ENCODE measurements around the gene CALHM1.
A peak's percentile ranks its signal among the peaks of the same experiment; 100 is the strongest.

The CALHM1 gene

DNA sequence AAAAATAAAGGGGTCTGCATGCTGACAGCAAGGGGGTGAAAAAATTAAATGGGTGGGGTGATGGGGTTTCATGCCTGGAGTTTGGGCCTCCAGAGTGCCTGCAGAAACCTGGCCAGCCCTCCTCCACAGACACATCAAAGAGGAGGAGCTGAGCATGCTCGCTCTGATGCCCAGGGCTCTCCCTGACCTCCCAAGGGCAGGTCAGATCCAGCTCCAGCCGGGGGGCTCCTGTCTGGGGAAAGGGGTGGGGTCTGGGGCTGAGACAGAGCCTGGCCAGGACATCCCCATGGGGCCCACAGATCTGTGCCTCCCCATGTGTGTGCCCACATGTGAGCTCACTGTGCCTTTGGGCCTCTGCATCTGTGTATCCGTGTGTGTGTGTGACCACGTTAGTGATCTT, 915 bp upstream of the CALHM1 start:
- H3K4ac ChIP-seq (ENCODE audit: low read depth in 1 of 2, low read length in 2 of 2) = no peak overlapping the region
- no peak overlapping the region for H2AK5ac ChIP-seq (ENCODE audit: low read length, severe bottlenecking)
- no peaks in the 10 kb centered on the region for H3K9me3 ChIP-seq (ENCODE audit: control insufficient read depth, low read length)
- H3K4me3 ChIP-seq (ENCODE audit: insufficient read depth in 1 of 2, low read depth in 1 of 2, low read length in 2 of 2) = no peak overlapping the region
- no peak overlapping the region for H2BK15ac ChIP-seq (ENCODE audit: low read depth, poor library complexity, severe bottlenecking)
- no peak overlapping the region for H3K9ac ChIP-seq (ENCODE audit: low read length)
- no peak for DNase-seq
- no peak overlapping the region for H3K4me2 ChIP-seq (ENCODE audit: low read length, poor library complexity, severe bottlenecking)
- no peak overlapping the region for H3K18ac ChIP-seq (ENCODE audit: low read depth in 1 of 2, low read length in 2 of 2)
- peaks cover 2% of the 10 kb centered on the region for H3K4me1 ChIP-seq (ENCODE audit: control insufficient read depth, insufficient read depth, low read depth, low read length)
- H3K27me3 ChIP-seq (ENCODE audit: control insufficient read depth in 1 of 2, insufficient read depth in 1 of 2, low read length in 2 of 2) = peaks cover 0 to 14% of the 10 kb centered on the region in 2 experiments
- no peak overlapping the region for H4K8ac ChIP-seq (ENCODE audit: low read length)
- no peak overlapping the region for H2BK120ac ChIP-seq (ENCODE audit: low read depth, low read length)
- H2BK12ac ChIP-seq (ENCODE audit: low read length in 2 of 2) = no peak overlapping the region
- WGBS = 69% methylated on average over 4 of the region's 4 CpGs
- H2BK5ac ChIP-seq (ENCODE audit: low read depth, low read length, poor library complexity, severe bottlenecking) = no peak overlapping the region
- H2AFZ ChIP-seq (ENCODE audit: low read depth, low read length) = no peak overlapping the region
- no peaks in the 10 kb centered on the region for H3K79me1 ChIP-seq (replicated peaks; ENCODE audit: low read length, poor library complexity, severe bottlenecking)
- no peak overlapping the region for H3K27ac ChIP-seq (ENCODE audit: low read length, poor library complexity, severe bottlenecking)
- H3K36me3 ChIP-seq (ENCODE audit: control insufficient read depth in 1 of 2, insufficient read depth in 2 of 2, low read depth in 1 of 2, low read length in 2 of 2) = no peaks in the 10 kb centered on the region
- H4K91ac ChIP-seq (ENCODE audit: low read length) = no peak overlapping the region
- no peak overlapping the region for H3K14ac ChIP-seq (ENCODE audit: low read length in 2 of 2)
- H3K23ac ChIP-seq (ENCODE audit: low read length in 2 of 2) = no peak overlapping the region

DNA sequence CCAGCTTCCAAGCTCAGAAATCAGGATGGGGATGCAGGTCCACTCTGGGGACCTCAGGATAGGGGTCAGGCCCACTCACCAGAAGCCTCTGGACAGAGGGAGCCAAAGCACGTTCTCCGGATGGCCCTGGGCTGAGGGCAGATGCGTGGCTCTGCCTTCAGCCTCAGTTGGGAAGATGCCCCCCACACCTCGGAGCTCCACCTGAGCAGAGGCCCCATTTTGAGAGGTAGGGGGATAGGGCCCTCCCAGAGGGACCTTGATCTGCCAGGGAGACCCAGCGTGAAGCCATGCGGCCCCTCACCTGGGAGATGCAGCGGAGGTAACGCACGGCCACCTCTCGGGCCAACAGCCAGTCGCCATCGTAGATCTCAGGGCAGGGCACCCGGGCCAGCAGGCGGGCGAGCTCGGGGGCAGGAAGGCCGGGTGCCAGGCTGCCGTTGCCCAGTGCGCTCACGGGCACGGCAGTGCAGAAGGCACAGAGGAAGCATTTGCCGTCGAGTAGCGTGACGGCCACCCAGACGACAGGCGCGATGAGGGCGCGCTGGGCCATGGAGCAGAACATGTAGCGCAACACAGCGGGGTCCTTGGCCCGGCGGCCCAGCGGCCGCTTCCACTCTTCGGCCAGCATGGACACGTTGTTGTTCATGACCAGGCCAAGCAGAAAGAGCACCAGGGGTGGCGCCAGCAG, 660 bp downstream of the CALHM1 start:
- H2AFZ ChIP-seq (ENCODE audit: low read depth, low read length) = no peak overlapping the region
- H2BK12ac ChIP-seq (ENCODE audit: low read length in 2 of 2) = no peak overlapping the region
- H2BK120ac ChIP-seq (ENCODE audit: low read depth, low read length) = no peak overlapping the region

DNA sequence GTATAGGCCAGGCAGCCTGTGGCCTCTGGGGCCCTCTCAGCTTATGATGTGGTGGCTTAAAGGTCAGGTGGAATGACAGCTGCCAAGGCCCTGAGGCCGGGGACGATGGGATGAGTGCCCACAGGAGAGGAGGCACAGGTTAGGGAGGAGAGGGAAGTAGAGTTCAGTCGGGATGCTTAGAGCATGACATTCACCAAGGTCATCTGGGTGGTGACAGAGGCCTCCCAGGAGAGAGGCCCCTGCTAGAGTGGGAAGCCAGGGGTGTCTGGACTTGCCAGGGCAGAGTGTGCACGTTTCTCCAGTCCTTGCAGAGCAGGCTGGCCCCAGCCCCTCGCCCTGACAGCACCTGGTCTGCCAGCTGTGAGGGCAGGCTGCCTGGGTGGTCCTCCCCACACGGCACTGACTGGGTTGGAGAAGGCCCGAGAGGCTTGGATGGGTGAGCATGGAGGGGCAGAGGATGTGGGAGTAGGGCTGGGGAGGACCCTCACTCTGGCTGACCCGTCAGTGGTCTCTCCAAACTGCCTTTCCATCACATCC, 1.5 kb downstream of the CALHM1 start:
- Histone ChIP-seq H3K4ac (ENCODE audit: low read depth in 1 of 2, low read length in 2 of 2) (no peak overlapping the region), H4K8ac (ENCODE audit: low read length) (no peak overlapping the region), H3K14ac (ENCODE audit: low read length in 2 of 2) (no peak overlapping the region), H3K4me3 (ENCODE audit: insufficient read depth in 1 of 2, low read depth in 1 of 2, low read length in 2 of 2) (no peak overlapping the region), H2AK5ac (ENCODE audit: low read length, severe bottlenecking) (no peak overlapping the region), H4K91ac (ENCODE audit: low read length) (no peak overlapping the region), H3K9me3 (ENCODE audit: control insufficient read depth, low read length) (no peaks in the 10 kb centered on the region), H2BK120ac (ENCODE audit: low read depth, low read length) (no peak overlapping the region), H3K23ac (ENCODE audit: low read length in 2 of 2) (no peak overlapping the region), H2AFZ (ENCODE audit: low read depth, low read length) (no peak overlapping the region), H2BK5ac (ENCODE audit: low read depth, low read length, poor library complexity, severe bottlenecking) (no peak overlapping the region), H3K4me1 (ENCODE audit: control insufficient read depth, insufficient read depth, low read depth, low read length) (peaks cover 3% of the 10 kb centered on the region), H3K18ac (ENCODE audit: low read depth in 1 of 2, low read length in 2 of 2) (no peak overlapping the region), H3K27ac (ENCODE audit: low read length, poor library complexity, severe bottlenecking) (no peak overlapping the region), H2BK12ac (ENCODE audit: low read length in 2 of 2) (no peak overlapping the region), H3K36me3 (ENCODE audit: control insufficient read depth in 1 of 2, insufficient read depth in 2 of 2, low read depth in 1 of 2, low read length in 2 of 2) (no peaks in the 10 kb centered on the region), H3K9ac (ENCODE audit: low read length) (no peak overlapping the region), H2BK15ac (ENCODE audit: low read depth, poor library complexity, severe bottlenecking) (no peak overlapping the region), H3K27me3 (ENCODE audit: control insufficient read depth in 1 of 2, insufficient read depth in 1 of 2, low read length in 2 of 2) (peaks cover 0 to 14% of the 10 kb centered on the region in 2 experiments), H3K4me2 (ENCODE audit: low read length, poor library complexity, severe bottlenecking) (no peak overlapping the region), H3K79me1 (replicated peaks; ENCODE audit: low read length, poor library complexity, severe bottlenecking) (no peaks in the 10 kb centered on the region)
- DNase-seq = no peak
- WGBS = 76% methylated on average over 7 of the region's 8 CpGs

More for the DNA sequence above, 660 bp downstream of the CALHM1 start:
- no peak overlapping the region for H3K27ac ChIP-seq (ENCODE audit: low read length, poor library complexity, severe bottlenecking)
- no peak overlapping the region for H3K4me2 ChIP-seq (ENCODE audit: low read length, poor library complexity, severe bottlenecking)
- WGBS = 94% methylated on average over 39 of the region's 39 CpGs
- no peak overlapping the region for H3K18ac ChIP-seq (ENCODE audit: low read depth in 1 of 2, low read length in 2 of 2)
- no peak overlapping the region for H3K23ac ChIP-seq (ENCODE audit: low read length in 2 of 2)
- H3K4me3 ChIP-seq (ENCODE audit: insufficient read depth in 1 of 2, low read depth in 1 of 2, low read length in 2 of 2) = no peak overlapping the region
- no peak for DNase-seq
- peaks cover 2% of the 10 kb centered on the region for H3K4me1 ChIP-seq (ENCODE audit: control insufficient read depth, insufficient read depth, low read depth, low read length)
- no peaks in the 10 kb centered on the region for H3K36me3 ChIP-seq (ENCODE audit: control insufficient read depth in 1 of 2, insufficient read depth in 2 of 2, low read depth in 1 of 2, low read length in 2 of 2)
- H3K14ac ChIP-seq (ENCODE audit: low read length in 2 of 2) = peak overlapping the region in 1 of 2 experiments; percentile 31
- H3K4ac ChIP-seq (ENCODE audit: low read depth in 1 of 2, low read length in 2 of 2) = no peak overlapping the region
- no peak overlapping the region for H2AK5ac ChIP-seq (ENCODE audit: low read length, severe bottlenecking)
- H3K9ac ChIP-seq (ENCODE audit: low read length) = no peak overlapping the region
- no peak overlapping the region for H2BK15ac ChIP-seq (ENCODE audit: low read depth, poor library complexity, severe bottlenecking)
- no peaks in the 10 kb centered on the region for H3K79me1 ChIP-seq (replicated peaks; ENCODE audit: low read length, poor library complexity, severe bottlenecking)
- H4K8ac ChIP-seq (ENCODE audit: low read length) = no peak overlapping the region
- H3K27me3 ChIP-seq (ENCODE audit: control insufficient read depth in 1 of 2, insufficient read depth in 1 of 2, low read length in 2 of 2) = peaks cover 0 to 14% of the 10 kb centered on the region in 2 experiments
- no peak overlapping the region for H2BK5ac ChIP-seq (ENCODE audit: low read depth, low read length, poor library complexity, severe bottlenecking)
- H3K9me3 ChIP-seq (ENCODE audit: control insufficient read depth, low read length) = no peaks in the 10 kb centered on the region
- peak overlapping the region; percentile 9 for H4K91ac ChIP-seq (ENCODE audit: low read length)

DNA sequence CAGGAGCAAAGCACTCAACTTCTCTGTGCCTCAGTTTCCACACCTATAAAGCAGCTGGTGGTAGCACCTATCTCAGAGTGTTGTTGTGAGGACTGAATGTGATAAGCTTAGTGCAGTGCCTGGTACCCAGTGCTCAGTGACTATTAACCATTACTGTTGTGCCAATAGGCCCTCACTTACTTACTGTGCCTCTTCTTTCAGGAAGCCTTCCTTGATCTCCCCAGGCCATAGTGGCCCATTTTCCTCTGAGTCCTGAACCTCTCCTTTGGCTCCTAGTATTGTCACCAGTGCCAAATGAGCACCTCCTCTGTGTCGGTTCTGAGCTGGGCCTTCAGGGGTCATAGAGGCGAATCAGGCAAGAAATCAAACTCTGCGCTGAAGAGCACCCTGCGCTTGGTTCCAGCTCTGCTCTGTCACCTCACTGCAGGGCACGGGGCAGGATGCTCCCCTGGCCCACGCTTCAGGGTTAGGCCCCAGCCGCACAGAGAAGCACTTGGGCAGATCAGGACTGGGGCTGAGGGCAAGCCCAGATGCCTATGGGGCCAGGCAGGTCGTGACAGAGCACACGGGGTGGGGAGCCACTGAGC, 2.5 kb downstream of the CALHM1 start:
- Histone ChIP-seq H2BK15ac (ENCODE audit: low read depth, poor library complexity, severe bottlenecking) (no peak overlapping the region), H3K9ac (ENCODE audit: low read length) (no peak overlapping the region), H3K14ac (ENCODE audit: low read length in 2 of 2) (no peak overlapping the region), H2AK5ac (ENCODE audit: low read length, severe bottlenecking) (no peak overlapping the region), H3K4me3 (ENCODE audit: insufficient read depth in 1 of 2, low read depth in 1 of 2, low read length in 2 of 2) (no peak overlapping the region), H3K4me2 (ENCODE audit: low read length, poor library complexity, severe bottlenecking) (no peak overlapping the region), H4K91ac (ENCODE audit: low read length) (no peak overlapping the region), H3K27me3 (ENCODE audit: control insufficient read depth in 1 of 2, insufficient read depth in 1 of 2, low read length in 2 of 2) (peaks cover 0 to 14% of the 10 kb centered on the region in 2 experiments), H3K23ac (ENCODE audit: low read length in 2 of 2) (no peak overlapping the region), H3K27ac (ENCODE audit: low read length, poor library complexity, severe bottlenecking) (no peak overlapping the region), H3K18ac (ENCODE audit: low read depth in 1 of 2, low read length in 2 of 2) (no peak overlapping the region), H2BK5ac (ENCODE audit: low read depth, low read length, poor library complexity, severe bottlenecking) (no peak overlapping the region), H3K9me3 (ENCODE audit: control insufficient read depth, low read length) (no peaks in the 10 kb centered on the region), H3K4me1 (ENCODE audit: control insufficient read depth, insufficient read depth, low read depth, low read length) (peaks cover 9% of the 10 kb centered on the region), H4K8ac (ENCODE audit: low read length) (no peak overlapping the region), H3K36me3 (ENCODE audit: control insufficient read depth in 1 of 2, insufficient read depth in 2 of 2, low read depth in 1 of 2, low read length in 2 of 2) (no peaks in the 10 kb centered on the region), H3K4ac (ENCODE audit: low read depth in 1 of 2, low read length in 2 of 2) (no peak overlapping the region), H2AFZ (ENCODE audit: low read depth, low read length) (no peak overlapping the region), H2BK120ac (ENCODE audit: low read depth, low read length) (no peak overlapping the region), H3K79me1 (replicated peaks; ENCODE audit: low read length, poor library complexity, severe bottlenecking) (no peaks in the 10 kb centered on the region), H2BK12ac (ENCODE audit: low read length in 2 of 2) (no peak overlapping the region)
- whole genome bisulfite sequencing = 94% methylated on average over 9 of the region's 9 CpGs
- no peak for DNase-seq
